ENCODE results near the gene SERPINI1. TPM values are rescaled to one million over a fixed set of nuclear protein-coding genes. Genes with fewer than 3 reads are reported as not detected.
"Not testable (repeated sequence)": the region's sequence is repeated elsewhere in the genome, so short reads cannot be mapped to it uniquely, and the experiment has no call there.

Gene SERPINI1
- polyA plus RNA-seq, 3 donors from 2014 or later = 19.3 to 25.2 (median 19.3) TPM

DNA sequence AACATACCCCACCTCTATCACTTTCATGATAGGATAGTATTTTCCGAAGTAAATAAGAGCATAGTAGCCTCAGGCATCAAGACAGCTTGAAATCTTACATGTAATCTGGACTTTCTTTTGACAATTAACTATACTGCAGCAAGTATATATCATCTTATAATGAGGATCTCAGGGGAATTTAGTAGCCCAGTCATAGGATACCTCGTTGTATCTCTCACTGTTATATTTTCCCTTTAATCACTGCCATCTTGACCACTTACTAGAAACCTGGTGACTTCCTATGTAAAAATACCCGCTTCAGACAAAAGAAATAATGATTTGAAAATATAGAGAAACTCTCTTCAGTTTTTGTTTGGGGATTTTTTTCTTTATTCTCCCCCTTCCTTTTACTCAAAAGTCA lies 88.2 kb downstream of the SERPINI1 start:
- H3K9me3 Mint-ChIP-seq = no peaks in the 10 kb centered on the region
- peaks cover 0 to 17% (median 6%) of the 10 kb centered on the region in 3 donors for H3K36me3 Mint-ChIP-seq
- no peak overlapping the region for H3K27ac Mint-ChIP-seq
- no peak for DNase-seq
- no peaks in the 10 kb centered on the region for H3K4me1 Mint-ChIP-seq
- H3K27me3 Mint-ChIP-seq (ENCODE audit: low read depth in 3 of 3) = peaks cover 0 to 1% (median 0%) of the 10 kb centered on the region in 3 donors
- no peak overlapping the region for H3K4me3 Mint-ChIP-seq

DNA sequence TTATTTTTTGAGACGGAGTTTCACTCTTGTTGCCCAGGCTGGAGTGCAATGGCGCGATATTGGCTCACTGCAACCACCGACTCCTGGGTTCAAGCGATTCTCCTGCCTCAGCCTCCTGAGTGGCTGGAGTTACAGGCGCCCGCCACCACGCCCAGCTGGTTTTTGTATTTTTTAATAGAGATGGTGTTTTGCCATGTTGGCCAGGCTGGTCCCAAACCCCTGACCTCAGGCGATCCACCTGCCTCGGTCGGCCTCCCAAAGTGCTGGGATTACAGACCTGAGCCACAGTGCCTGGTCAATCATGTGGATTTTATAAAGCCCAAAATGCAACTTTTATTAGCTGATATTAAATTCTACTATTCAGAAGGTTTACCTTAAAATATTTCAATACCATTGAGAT lies 92.1 kb downstream of the SERPINI1 start:
- H3K27me3 Mint-ChIP-seq (ENCODE audit: low read depth in 3 of 3); DNase-seq; H3K27ac Mint-ChIP-seq; H3K4me1 Mint-ChIP-seq; H3K4me3 Mint-ChIP-seq; H3K9me3 Mint-ChIP-seq: not testable (repeated sequence)
- peaks cover 0 to 16% (median 6%) of the 10 kb centered on the region in 3 donors for H3K36me3 Mint-ChIP-seq

GRCh38 chr3:167829071-167829470 lies 93.5 kb downstream of the SERPINI1 start:
- Mint-ChIP-seq H3K27ac (no peak overlapping the region), H3K4me3 (no peak overlapping the region), H3K36me3 (peaks cover 0 to 12% (median 3%) of the 10 kb centered on the region in 3 donors), H3K4me1 (no peaks in the 10 kb centered on the region), H3K9me3 (no peaks in the 10 kb centered on the region), H3K27me3 (ENCODE audit: low read depth in 3 of 3) (peaks cover 0 to 2% (median 1%) of the 10 kb centered on the region in 3 donors)
- DNase-seq = no peak

DNA sequence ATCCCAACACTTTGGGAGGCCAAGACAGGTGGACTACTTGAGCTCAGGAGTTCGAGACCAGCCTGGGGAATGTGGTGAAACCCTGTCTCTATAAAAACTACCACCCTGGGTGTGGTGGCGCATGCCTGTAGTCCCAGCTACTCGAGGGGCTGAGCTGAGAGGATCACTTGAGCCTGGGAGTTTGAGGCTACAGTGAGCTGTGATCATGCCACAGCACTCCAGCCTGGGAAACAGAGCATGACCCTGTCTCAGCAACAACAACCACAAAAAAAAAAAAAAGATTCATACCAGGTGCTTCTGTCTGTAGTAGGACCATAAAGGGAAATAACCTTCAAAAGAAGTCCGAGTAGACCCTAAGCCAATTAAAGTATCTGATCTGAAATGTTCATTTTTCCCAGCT lies 94.5 kb downstream of the SERPINI1 start:
- no peak overlapping the region for H3K27ac Mint-ChIP-seq
- no peaks in the 10 kb centered on the region for H3K9me3 Mint-ChIP-seq
- H3K27me3 Mint-ChIP-seq (ENCODE audit: low read depth in 3 of 3) = peaks cover 0 to 2% (median 1%) of the 10 kb centered on the region in 3 donors
- peaks cover 0 to 8% (median under 1%) of the 10 kb centered on the region in 3 donors for H3K36me3 Mint-ChIP-seq
- no peak overlapping the region for H3K4me3 Mint-ChIP-seq
- no peaks in the 10 kb centered on the region for H3K4me1 Mint-ChIP-seq
- no peak for DNase-seq

GRCh38 chr3:167835359-167835758 lies 99.8 kb downstream of the SERPINI1 start:
- Mint-ChIP-seq H3K27me3 (ENCODE audit: low read depth in 3 of 3) (peaks cover 0 to 4% (median 2%) of the 10 kb centered on the region in 3 donors), H3K27ac (no peak overlapping the region), H3K9me3 (no peaks in the 10 kb centered on the region), H3K4me1 (no peaks in the 10 kb centered on the region), H3K4me3 (no peak overlapping the region), H3K36me3 (no peaks in the 10 kb centered on the region)
- no peak for DNase-seq

DNA sequence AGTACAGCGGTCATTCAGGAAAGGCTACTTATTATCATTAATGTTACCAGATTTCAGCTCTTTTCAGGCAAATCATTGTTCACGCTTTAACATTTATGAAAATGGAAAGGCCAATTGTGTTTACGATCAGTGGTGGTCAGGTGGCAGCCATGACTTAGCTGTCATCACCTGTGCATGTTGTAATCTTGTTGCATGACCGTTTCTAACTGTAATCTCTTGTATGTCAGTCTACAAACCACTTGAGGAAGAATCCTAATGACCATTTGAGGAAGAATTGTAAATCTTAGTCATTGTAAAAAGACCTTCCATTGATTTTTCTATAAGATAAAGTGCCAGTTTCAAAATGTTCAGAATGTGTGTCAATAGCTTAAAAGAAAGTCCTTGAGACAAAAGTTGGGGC lies 100.4 kb downstream of the SERPINI1 start:
- DNase-seq = no peak
- no peaks in the 10 kb centered on the region for H3K4me1 Mint-ChIP-seq
- no peaks in the 10 kb centered on the region for H3K36me3 Mint-ChIP-seq
- peaks cover 0 to 4% (median 2%) of the 10 kb centered on the region in 3 donors for H3K27me3 Mint-ChIP-seq (ENCODE audit: low read depth in 3 of 3)
- H3K4me3 Mint-ChIP-seq = no peak overlapping the region
- no peak overlapping the region for H3K27ac Mint-ChIP-seq
- no peaks in the 10 kb centered on the region for H3K9me3 Mint-ChIP-seq

GRCh38 chr3:167837466-167837865 lies 101.9 kb downstream of the SERPINI1 start:
- H3K27ac Mint-ChIP-seq = no peak overlapping the region
- H3K36me3 Mint-ChIP-seq = no peaks in the 10 kb centered on the region
- H3K9me3 Mint-ChIP-seq = no peaks in the 10 kb centered on the region

DNA sequence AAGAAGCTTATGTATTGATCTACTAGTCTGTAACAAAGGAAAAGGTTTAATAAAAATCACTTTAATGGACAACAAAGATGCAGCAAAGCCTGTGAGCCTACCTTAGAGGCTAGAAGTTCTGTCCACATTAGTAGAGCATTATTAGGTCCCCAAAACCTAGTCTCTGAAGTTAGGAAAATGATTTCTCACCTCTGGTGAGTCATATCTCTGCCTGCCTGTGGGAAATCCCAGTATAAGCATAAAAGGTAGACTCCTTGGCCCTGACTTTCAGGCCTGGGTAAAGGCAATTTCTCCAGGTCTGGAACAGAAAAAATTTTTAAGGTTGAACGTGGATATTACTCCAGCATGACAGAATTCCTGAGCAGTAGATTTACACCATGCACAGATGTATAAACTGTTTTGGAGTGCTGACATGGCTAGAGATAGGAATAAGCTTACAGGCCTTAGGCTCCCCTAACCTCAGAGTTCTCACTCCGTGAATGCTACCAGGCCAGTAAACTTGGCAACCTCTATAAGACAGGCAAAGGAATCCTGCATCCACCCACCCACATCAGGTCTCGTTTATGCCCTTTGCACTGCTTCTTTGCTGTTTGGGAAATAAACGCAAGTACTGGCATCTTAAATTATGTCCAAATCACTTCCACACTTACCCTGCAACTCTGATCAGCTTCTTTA lies 104.1 kb downstream of the SERPINI1 start:
- DNase-seq = no peak
- Mint-ChIP-seq H3K27me3 (ENCODE audit: low read depth in 3 of 3) (peaks cover 0 to 3% (median 2%) of the 10 kb centered on the region in 3 donors), H3K27ac (no peak overlapping the region), H3K4me1 (no peaks in the 10 kb centered on the region), H3K9me3 (no peaks in the 10 kb centered on the region), H3K4me3 (no peak overlapping the region), H3K36me3 (no peaks in the 10 kb centered on the region)

More at GRCh38 chr3:167837466-167837865, 101.9 kb downstream of the SERPINI1 start:
- Mint-ChIP-seq H3K4me3 (no peak overlapping the region), H3K27me3 (ENCODE audit: low read depth in 3 of 3) (peaks cover 0 to 3% (median 2%) of the 10 kb centered on the region in 3 donors), H3K4me1 (no peaks in the 10 kb centered on the region)
- DNase-seq = no peak

- Mint-ChIP-seq H3K9me3 (no peaks in the 10 kb centered on the region), H3K27ac (no peak overlapping the region), H3K27me3 (ENCODE audit: low read depth in 3 of 3) (peaks cover 0 to 3% (median 2%) of the 10 kb centered on the region in 3 donors), H3K4me3 (no peak overlapping the region), H3K36me3 (no peaks in the 10 kb centered on the region), H3K4me1 (no peaks in the 10 kb centered on the region)
- no peak for DNase-seq
These were observed 104.7 kb downstream of the SERPINI1 start for GRCh38 chr3:167840247-167840646.

DNA sequence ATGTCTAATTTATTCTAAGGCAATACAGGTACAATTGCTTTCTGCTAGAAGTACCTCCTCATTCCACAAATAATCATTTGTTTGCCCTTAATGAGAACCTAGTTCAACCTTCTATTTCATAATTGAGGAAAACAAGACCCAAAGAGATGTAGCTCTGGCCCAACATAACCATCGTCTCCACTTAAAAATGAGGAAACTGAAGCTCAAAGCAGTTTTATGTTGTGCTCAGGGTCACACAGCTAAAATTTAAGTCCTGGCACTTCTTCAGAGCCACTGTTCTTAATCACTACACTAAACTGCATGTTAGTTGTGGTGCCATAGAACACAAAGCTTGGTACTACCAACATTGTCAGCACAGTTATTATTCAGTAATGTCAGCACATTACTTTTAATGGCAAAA lies 108.0 kb downstream of the SERPINI1 start:
- H3K36me3 Mint-ChIP-seq = no peaks in the 10 kb centered on the region
- H3K9me3 Mint-ChIP-seq = peaks cover 0 to under 1% (median 0%) of the 10 kb centered on the region in 6 donors
- H3K27me3 Mint-ChIP-seq (ENCODE audit: low read depth in 3 of 3) = peaks cover under 1 to 5% (median 2%) of the 10 kb centered on the region in 3 donors
- H3K27ac Mint-ChIP-seq = no peak overlapping the region
- no peak for DNase-seq
- no peaks in the 10 kb centered on the region for H3K4me1 Mint-ChIP-seq
- no peak overlapping the region for H3K4me3 Mint-ChIP-seq

DNA sequence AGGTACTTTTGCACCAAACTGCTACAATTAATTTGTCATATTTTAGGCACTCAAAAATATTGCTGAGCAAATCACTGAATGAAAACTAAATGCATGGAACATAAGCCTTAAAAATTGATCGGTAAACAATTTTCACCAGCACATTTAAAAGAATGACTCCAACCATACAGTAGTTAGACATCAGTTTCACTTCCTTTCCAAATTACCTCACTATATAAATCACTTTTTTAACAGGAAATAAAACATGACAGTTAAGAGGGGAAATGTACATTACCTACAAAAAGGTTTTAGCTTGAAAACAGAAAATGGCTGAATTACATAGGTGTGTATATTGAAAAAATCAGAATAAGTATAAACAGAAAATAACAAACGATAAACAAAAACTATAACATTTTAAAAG lies 108.4 kb downstream of the SERPINI1 start:
- Mint-ChIP-seq H3K4me3 (no peak overlapping the region), H3K4me1 (no peaks in the 10 kb centered on the region), H3K27me3 (ENCODE audit: low read depth in 3 of 3) (peaks cover 2 to 4% (median 2%) of the 10 kb centered on the region in 3 donors), H3K36me3 (no peaks in the 10 kb centered on the region), H3K27ac (no peak overlapping the region), H3K9me3 (peaks cover 0 to 4% (median 0%) of the 10 kb centered on the region in 6 donors)
- DNase-seq = no peak

DNA sequence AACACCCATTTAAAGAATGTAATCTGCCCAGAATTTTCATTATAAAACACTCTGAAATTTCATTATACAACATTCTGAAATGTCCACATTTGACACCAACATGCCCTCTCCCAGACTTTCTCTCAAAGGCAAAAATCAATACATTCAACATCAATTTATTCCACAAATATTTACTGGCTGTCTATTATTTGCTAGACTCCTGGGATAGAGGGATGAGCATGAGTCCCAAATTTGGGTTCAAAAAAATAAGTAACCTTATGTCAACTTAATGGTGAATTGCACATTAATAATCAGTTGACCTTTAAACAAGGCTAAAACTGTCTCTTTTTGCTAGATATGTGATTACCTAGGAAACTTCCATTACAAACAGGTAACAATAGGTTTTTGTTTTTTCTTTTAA lies 109.0 kb downstream of the SERPINI1 start:
- Mint-ChIP-seq H3K27ac (no peak overlapping the region), H3K4me3 (no peak overlapping the region), H3K4me1 (no peaks in the 10 kb centered on the region), H3K36me3 (no peaks in the 10 kb centered on the region), H3K9me3 (peaks cover 0 to 4% (median 0%) of the 10 kb centered on the region in 6 donors), H3K27me3 (ENCODE audit: low read depth in 3 of 3) (peaks cover 2 to 4% (median 2%) of the 10 kb centered on the region in 3 donors)
- DNase-seq = no peak

DNA sequence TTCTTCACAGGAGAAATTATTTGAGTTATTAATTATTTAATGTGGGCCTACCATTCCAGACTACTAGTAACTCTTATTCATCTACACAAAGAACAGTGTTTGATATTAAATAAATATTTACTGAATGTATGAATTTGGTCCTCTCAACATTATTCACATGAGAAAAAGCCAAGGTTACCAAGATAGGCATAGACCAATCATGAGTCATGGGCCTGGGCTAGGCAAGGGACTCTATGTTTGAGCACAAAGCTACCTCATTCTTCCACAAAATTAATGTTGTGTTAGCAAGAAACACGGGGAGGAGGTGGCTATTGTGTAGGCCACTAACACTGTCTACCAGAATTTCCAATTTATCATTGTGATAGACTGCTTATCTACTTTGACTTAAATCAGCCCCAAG lies 115.7 kb downstream of the SERPINI1 start:
- Mint-ChIP-seq H3K9me3 (peaks cover 0 to 4% (median 0%) of the 10 kb centered on the region in 6 donors), H3K36me3 (no peaks in the 10 kb centered on the region), H3K4me1 (no peaks in the 10 kb centered on the region), H3K4me3 (no peak overlapping the region), H3K27ac (no peak overlapping the region), H3K27me3 (ENCODE audit: low read depth in 3 of 3) (peaks cover 0 to 2% (median 2%) of the 10 kb centered on the region in 3 donors)
- DNase-seq = no peak

DNA sequence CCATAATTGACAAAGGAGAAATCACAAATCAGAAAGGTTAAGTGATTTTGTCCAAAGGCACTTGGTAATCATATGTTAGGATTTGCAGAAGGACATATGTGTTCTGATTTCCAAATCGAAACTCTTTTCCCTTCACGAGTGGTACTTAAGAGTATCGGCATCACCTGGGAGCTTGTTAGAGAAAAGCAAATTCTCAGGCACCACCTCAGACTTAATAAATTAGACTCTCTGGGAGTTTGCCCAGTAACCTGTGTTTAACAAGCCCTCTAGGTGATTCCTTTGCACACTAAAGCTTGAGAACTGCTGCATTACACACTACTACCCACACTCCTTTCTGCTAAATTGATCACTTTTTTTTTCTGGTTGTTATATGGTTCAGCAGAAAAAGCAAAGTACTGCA lies 116.2 kb downstream of the SERPINI1 start:
- Mint-ChIP-seq H3K9me3 (peaks cover 0 to 4% (median 0%) of the 10 kb centered on the region in 6 donors), H3K4me3 (no peak overlapping the region), H3K36me3 (no peaks in the 10 kb centered on the region), H3K27me3 (ENCODE audit: low read depth in 3 of 3) (peaks cover 0 to 2% (median 2%) of the 10 kb centered on the region in 3 donors), H3K4me1 (no peaks in the 10 kb centered on the region), H3K27ac (no peak overlapping the region)
- DNase-seq = no peak

DNA sequence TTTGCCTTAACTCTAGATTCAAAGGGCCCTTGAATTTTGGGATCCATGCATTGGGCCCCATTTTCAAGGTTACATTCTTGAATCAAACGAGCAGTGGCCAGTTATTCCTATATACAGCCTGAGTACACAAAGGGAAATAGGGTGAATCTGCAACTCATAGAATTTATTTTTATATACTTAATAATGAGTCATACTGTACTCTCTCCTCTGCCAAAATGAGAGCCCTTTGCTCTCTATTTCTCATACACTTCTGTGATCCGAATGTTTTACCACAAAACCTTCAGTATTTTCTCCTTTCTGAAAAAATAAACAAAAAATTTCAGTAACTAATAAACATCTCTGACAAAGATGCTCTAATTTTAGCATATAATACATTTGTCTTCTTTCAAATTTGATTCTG lies 116.7 kb downstream of the SERPINI1 start:
- H3K4me3 Mint-ChIP-seq = no peak overlapping the region
- H3K36me3 Mint-ChIP-seq = no peaks in the 10 kb centered on the region

More for the DNA sequence above, 116.7 kb downstream of the SERPINI1 start:
- peaks cover 0 to 2% (median 2%) of the 10 kb centered on the region in 3 donors for H3K27me3 Mint-ChIP-seq (ENCODE audit: low read depth in 3 of 3)
- H3K9me3 Mint-ChIP-seq = peaks cover 0 to 4% (median 0%) of the 10 kb centered on the region in 6 donors
- DNase-seq = no peak
- H3K27ac Mint-ChIP-seq = no peak overlapping the region
- no peaks in the 10 kb centered on the region for H3K4me1 Mint-ChIP-seq
